Measurements from ENCODE around the gene FAM83G. TPM values are rescaled to one million over a fixed set of nuclear protein-coding genes. Genes with fewer than 3 reads are reported as not detected.

FAM83G gene
- total RNA-seq, 1 experiment from 2014 or later: 38.7 TPM

DNA sequence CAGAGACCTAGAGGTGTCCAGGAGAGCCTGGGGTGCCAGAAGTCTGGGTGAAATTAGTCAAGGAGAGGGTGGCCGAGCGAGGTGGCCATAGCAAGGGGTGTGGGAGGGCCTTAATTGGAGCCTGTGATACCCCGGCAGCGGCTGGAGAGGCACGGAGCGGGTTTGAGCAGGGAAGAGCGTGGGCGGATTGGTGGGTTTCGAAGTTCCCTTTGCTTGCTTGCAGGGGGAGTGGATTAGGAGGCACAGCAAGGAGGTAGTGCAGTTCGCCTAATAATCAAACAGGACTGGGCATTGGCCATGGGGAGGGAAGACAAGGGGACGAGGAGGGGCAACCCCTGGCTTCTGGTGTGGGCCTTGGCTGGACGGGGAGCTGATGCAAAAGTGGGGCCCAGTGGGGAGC lies 5.4 kb upstream of the FAM83G start:
- peaks cover 10 to 34% of the 10 kb centered on the region in 2 experiments for H3K4me1 Mint-ChIP-seq
- peaks cover 5% of the 10 kb centered on the region; the same call in 1 of the 2 replicates for H3K27me3 Mint-ChIP-seq (ENCODE audit: low read depth)

More for the DNA sequence above, 5.4 kb upstream of the FAM83G start:
- no peak overlapping the region for H3K56ac ChIP-seq (ENCODE audit: insufficient read length, low read depth, low read length)
- no peak overlapping the region for H2BK5ac ChIP-seq (ENCODE audit: insufficient read length, low read length)
- no peak overlapping the region for H3K14ac ChIP-seq (ENCODE audit: insufficient read depth, low read length)
- no peak overlapping the region for H2BK15ac ChIP-seq (ENCODE audit: low read depth, low read length)
- no peaks in the 10 kb centered on the region for H3K23me2 ChIP-seq (ENCODE audit: insufficient read length, low read depth, low read length, poor library complexity, severe bottlenecking)
- no peaks in the 10 kb centered on the region for H3K79me2 ChIP-seq (ENCODE audit: insufficient read depth, low read length)
- H3K9me3 ChIP-seq (ENCODE audit: control insufficient read depth, low read depth, low read length): no peaks in the 10 kb centered on the region
- no peak overlapping the region for H4K5ac ChIP-seq (ENCODE audit: insufficient read length, low read depth, low read length)
- Mint-ChIP-seq H3K36me3 (ENCODE audit: insufficient read depth in 1 of 3, low read depth in 3 of 3) (no peaks in the 10 kb centered on the region; a peak in 1 of 7 replicates), H3K4me3 (no peak overlapping the region), H3K9me3 (peaks cover 3 to 8% of the 10 kb centered on the region in 2 experiments; a peak in 4 of 5 replicates), H3K27ac (no peak overlapping the region; a peak in 1 of 7 replicates)
- H3K27ac ChIP-seq (ENCODE audit: insufficient read length, low read depth, low read length): no peak overlapping the region
- no peak overlapping the region for H2AK5ac ChIP-seq (ENCODE audit: insufficient read length, low read length)
- H3K4me2 ChIP-seq (ENCODE audit: insufficient read depth, insufficient read length, low read length): no peak overlapping the region
- H4K20me1 ChIP-seq (ENCODE audit: control insufficient read depth, insufficient read depth, insufficient read length): no peaks in the 10 kb centered on the region
- H2BK12ac ChIP-seq (ENCODE audit: insufficient read length, low read depth, low read length): no peak overlapping the region
- no peak overlapping the region for H4K91ac ChIP-seq (ENCODE audit: insufficient read length, low read depth, low read length)
- H3K4ac ChIP-seq (ENCODE audit: low read depth, low read length): no peak overlapping the region
- no peak overlapping the region for H3K9ac ChIP-seq (ENCODE audit: extremely low read depth, insufficient read length, low read length)
- no peak overlapping the region for H2AFZ ChIP-seq (ENCODE audit: low read length)
- no CpG with 5 or more reads among the region's 12 CpGs for WGBS (ENCODE audit: extremely low coverage, insufficient read length, low lambda C conversion rate)
- no peak overlapping the region for H3K23ac ChIP-seq (ENCODE audit: insufficient read length, low read depth, low read length)
- no peak for DNase-seq
- H3K27me3 ChIP-seq (ENCODE audit: insufficient read depth, low read length): no peaks in the 10 kb centered on the region
- H3K18ac ChIP-seq (ENCODE audit: insufficient read length, low read depth, low read length): no peak overlapping the region
- no peak overlapping the region for H2BK120ac ChIP-seq (ENCODE audit: low read depth, low read length, poor library complexity, severe bottlenecking)
- H3K4me1 ChIP-seq (ENCODE audit: insufficient read depth, low read length): no peaks in the 10 kb centered on the region
- no peak overlapping the region for H2BK20ac ChIP-seq (ENCODE audit: low read depth, low read length, poor library complexity, severe bottlenecking)
- no peak for TF ChIP-seq CTCF (conservative IDR thresholded peaks at IDR 0.05)
- H4K8ac ChIP-seq (replicated peaks; ENCODE audit: insufficient read length, low read depth, low read length): no peak overlapping the region
- no peaks in the 10 kb centered on the region for H3K79me1 ChIP-seq (ENCODE audit: insufficient read depth, low read depth, low read length, poor library complexity, severe bottlenecking)
- no peak overlapping the region for H3T11ph ChIP-seq (ENCODE audit: low read length)
